ENCODE results near the gene ELF1.

DNA sequence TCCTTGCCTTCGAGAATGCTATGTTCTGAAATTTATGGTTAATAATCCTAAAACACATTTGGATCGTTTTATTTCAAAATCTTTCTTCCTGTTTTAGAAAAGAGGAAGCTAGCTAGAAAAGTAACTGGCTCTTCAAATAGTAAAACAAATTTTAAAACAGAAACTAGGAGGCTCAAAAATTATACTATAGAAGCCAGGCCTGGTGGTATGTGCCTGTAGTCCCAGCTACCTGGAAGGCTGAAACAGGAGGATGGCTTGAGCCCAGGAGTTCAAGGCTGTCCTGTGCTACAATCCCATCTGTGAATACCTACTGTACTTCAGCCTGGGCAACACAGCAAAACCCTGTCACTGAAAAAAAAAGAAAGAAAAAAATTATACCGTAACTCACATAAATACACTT lies 57.9 kb downstream of the ELF1 start:
- no peak for TF ChIP-seq GATA3 (IDR thresholded peaks at IDR 0.05; ENCODE audit: low read depth, low read length)
- TF ChIP-seq GATA2 (IDR thresholded peaks at IDR 0.05; ENCODE audit: low read depth, low read length), result no peak

Measured in SH-SY5Y (cell line).